Measurements from ENCODE around the gene ERVW-1. TPM values are rescaled to one million over a fixed set of nuclear protein-coding genes. Genes with fewer than 3 reads are reported as not detected.
A peak's percentile ranks its signal among the peaks of the same experiment; 100 is the strongest.
"Not testable (repeated sequence)": the region's sequence is repeated elsewhere in the genome, so short reads cannot be mapped to it uniquely, and the experiment has no call there.

ERVW-1 gene
- not detected in 2 replicates for total RNA-seq (2014; rRNA removed; shearing (Covaris generic))
- polyA plus RNA-seq (2015; cell fraction: cytosol; rRNA removed) = not detected in 2 replicates
- polyA plus RNA-seq (2015; cell fraction: nucleus; rRNA removed) = not detected in 2 replicates

DNA sequence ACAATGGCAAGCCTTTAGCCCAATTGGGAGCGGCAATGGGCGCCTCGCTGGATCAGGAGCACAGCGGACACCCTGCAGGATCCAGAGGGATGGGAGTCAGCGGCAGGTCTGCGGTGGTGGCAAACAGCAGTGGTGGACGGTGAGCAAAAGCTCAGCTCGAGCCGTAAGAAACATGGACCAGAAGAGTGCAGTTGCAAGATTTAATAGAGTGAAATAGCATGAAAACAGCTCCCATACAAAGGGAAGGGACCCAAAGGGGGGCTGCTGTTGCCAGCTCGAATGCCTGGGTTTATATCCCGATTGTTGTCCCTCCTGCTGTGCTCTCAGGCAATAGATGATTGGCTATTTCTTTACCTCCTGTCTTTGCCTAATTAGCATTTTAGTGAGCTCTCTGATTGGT lies at the start of gene ERVW-1:
ERVW-1 (minus strand) TSS at position 266 of the 400 bp plus-strand sequence. CDS start 7,565 bp downstream, outside the sequence.
- not testable (repeated sequence) for DNase-seq (ENCODE audit: low read depth)

- no peak for DNase-seq (ENCODE audit: low read depth)
These were observed 45.4 kb upstream of the ERVW-1 start for GRCh38 chr7:92523110-92523509.

DNA sequence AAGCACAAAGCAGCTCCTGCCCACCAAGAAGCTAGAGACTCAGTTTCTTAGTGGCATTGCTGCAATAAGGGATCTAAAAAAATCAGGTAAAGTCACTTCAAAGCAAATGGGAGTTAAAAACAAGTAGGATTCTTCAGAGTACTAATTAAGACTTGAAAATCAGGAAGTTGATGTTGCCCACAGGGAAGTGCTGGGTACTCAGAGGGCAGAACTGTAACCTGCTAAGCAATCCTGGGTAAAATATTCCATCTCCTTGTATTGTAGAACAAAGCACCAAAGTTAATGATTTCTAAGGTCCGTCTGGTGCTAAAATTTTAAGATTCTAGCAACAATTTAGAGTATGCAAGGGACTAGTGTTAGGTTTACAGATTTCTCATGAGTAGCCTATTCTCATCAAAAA lies 42.3 kb upstream of the ERVW-1 start:
- no peak for DNase-seq (ENCODE audit: low read depth)

DNA sequence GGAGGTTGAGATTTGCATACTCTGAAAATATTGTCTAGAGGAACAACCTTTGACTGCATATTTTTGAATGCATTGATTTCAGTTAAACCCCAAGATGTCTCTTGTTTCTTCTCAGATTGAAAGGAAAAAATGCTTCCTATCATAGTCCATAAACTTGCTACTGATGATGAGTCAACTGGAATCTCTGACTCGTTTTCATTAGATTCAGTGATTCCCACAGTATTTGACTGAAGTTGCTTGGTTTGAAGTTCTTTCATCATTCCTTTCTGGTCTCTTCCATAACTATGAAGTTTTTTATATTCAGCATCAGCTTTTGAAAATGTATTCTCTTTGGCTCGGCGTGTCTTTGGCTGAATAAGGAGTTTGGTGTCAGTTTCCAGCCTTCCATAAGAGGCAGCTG lies 39.9 kb upstream of the ERVW-1 start:
- DNase-seq (ENCODE audit: low read depth) = peak; percentile 26

GRCh38 chr7:92513167-92513902 lies 35.6 kb upstream of the ERVW-1 start:
- no peak for DNase-seq (ENCODE audit: low read depth)

DNA sequence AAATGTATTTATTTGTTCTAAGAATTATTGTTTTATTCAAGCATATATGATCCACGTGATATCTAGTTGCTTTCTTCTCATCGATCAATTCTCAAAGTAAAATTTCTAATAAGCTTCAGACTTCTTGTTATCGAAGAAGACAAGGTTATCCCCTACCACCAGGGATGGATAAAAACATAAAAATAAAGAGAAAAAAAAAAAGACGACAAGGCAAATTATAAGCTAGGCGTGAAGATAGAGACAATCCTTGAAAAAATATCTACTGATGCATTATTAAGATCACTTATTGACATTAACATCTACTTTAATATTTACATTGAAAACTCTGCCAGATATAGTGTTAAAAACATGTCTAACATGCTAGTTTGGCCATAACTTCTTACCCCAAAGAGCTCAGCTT lies 31.2 kb upstream of the ERVW-1 start:
- DNase-seq (ENCODE audit: low read depth) = no peak

DNA sequence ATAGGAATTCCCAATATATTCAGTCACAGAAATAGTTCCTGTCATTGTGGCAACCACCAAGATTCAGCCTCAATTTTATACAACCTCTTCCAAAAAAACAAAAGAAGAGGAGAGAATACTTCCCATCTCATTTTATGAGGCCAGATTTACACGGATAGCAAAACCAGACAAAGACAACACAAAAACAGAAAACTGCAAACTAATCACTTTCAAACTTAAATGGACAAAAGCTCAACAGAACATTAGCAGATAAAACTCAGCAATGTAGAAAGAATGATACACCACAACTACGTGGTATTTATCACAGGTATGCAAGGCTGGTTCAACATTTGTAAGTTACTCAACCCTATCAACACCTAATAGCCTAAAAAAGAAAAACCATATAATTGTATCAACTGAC lies 28.6 kb upstream of the ERVW-1 start:
- DNase-seq (ENCODE audit: low read depth) = no peak

GRCh38 chr7:92504563-92504962 lies 26.8 kb upstream of the ERVW-1 start:
- no peak for DNase-seq (ENCODE audit: low read depth)

- no peak for DNase-seq (ENCODE audit: low read depth)
These were observed 26.0 kb upstream of the ERVW-1 start for GRCh38 chr7:92503767-92504166.

GRCh38 chr7:92498557-92498956 lies 20.8 kb upstream of the ERVW-1 start:
- no peak for DNase-seq (ENCODE audit: low read depth)

DNA sequence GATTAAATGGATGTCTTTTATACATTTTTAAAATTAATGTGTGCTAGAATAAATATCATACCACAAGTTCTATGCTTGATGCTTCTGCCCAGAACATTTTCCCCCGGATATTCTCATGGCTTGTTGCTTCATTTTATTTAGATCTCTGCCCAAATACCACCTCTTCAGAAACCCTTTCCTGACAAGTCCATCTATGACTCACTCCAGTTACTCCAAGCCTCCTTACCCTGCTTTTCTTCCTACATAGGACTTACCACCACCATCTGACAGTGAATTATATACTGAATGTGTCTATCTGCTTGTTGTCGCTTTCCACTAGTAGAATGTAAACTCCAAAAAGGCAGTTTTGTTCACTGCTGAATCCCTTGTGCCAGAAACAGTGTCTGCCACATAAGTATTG lies 19.1 kb upstream of the ERVW-1 start:
- peak; percentile 49 for DNase-seq (ENCODE audit: low read depth)

GRCh38 chr7:92489634-92490033 lies 11.9 kb upstream of the ERVW-1 start:
- DNase-seq (ENCODE audit: low read depth) = no peak

DNA sequence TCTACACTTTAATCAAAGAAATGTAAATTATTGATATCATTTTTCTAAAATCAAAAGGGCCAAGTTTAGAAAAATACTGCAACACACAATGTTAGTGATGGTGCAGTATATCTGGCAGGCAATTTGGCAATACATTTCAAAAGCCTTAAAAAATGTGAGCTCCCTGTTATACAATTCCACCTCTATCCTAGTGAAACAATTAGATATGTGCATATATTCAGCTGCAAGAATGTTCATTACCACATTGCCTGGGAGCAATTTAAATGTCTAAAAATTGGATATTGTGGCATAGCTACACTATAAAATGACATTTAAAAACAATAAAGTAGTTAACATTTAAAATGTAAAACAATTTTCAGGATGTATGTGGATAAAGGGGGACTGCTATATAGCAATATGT lies 10.1 kb upstream of the ERVW-1 start:
- no peak for DNase-seq (ENCODE audit: low read depth)

DNA sequence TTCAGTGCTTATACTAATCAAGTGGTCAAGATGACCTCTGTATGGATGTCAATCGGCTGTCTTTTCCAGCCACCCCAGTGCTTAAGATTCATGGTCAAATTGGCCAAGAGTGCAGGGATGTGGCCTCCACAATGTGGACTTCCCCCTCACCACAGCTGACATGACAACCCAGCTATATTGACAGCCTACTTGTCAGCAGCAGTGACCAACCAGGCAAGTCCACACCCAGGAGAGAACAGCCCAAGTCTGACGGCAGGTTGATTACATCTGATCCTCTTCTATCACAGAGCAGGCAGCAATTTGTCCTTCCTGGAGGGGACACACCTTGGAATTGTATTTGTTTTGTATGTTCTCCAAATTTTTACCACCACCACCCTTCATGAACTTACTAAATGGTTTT lies 8.2 kb upstream of the ERVW-1 start:
- no peak for DNase-seq (ENCODE audit: low read depth)

DNA sequence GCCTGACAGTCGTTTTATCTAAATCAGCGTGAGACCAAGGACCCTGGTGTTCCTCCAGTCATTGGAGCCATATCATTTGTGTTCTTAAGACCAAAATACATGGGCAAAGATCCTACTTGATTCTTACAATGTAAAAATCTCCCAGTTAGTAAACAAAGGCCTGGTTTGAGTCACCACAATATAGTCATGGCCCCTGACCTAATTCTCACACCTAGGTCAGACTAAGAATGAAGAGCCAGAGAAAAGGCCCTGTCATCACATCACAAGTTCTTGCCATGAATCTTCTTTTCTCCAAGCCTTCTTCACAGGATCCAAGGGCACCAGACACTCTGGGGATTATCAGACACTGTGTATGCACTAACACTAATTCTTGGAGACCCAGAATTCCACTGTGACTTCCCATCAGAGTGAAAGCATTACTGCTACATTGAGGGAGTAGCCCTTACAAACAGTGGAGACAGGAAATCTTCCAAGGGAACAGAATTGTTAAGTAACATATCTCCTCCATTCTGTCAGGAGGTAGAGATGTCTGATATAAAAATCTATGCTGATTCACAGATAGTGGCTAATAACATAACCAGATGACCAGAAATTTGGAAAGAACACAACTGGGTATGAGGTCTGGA lies 7.6 kb upstream of the ERVW-1 start:
- DNase-seq (ENCODE audit: low read depth) = no peak

- DNase-seq (ENCODE audit: low read depth) = not testable (repeated sequence)
These were observed 6.5 kb upstream of the ERVW-1 start for GRCh38 chr7:92484226-92484625.

DNA sequence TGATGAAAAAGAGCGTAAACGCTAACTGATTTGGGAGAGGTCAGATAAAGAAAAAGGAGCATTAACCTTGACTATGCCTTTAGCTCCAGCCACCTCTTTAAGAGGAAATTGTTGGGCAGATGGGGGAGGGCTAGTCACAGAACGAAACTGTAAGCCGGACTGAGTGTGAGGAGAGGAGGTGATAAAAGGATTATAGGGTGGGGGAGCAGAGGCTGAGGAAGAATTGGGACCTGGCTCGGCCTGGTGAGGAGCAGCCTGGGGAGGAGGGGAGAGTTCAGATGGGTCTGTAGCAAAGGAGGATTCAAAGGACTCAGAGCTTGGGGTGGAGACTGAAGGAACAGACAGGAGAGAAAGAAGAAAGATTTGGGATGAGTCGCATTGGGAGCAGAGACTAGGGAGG lies 5.9 kb upstream of the ERVW-1 start:
- DNase-seq (ENCODE audit: low read depth) = not testable (repeated sequence)

GRCh38 chr7:92479146-92479545 lies 1.4 kb upstream of the ERVW-1 start:
- not testable (repeated sequence) for DNase-seq (ENCODE audit: low read depth)

GRCh38 chr7:92478711-92479110 lies 965 bp upstream of the ERVW-1 start:
- DNase-seq (ENCODE audit: low read depth) = no peak

DNA sequence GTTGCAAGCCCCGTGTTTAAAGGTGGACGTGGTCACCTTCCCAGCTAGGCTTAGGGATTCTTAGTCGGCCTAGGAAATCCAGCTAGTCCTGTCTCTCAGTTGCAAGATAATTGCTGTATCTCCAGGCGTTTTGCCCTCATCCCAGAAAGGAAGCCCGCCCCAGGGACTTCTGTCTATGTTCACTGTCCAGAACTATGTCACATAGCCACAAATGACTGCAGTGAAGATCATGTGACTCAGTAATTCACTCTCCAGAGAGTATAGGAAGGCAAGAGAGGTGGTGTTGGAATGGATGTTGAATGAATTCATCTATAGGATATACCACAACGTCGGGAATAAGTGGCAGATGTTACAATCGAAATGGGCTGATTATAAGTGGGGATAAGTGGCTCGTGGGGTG lies 349 bp upstream of the ERVW-1 start:
- no peak for DNase-seq (ENCODE audit: low read depth)

DNA sequence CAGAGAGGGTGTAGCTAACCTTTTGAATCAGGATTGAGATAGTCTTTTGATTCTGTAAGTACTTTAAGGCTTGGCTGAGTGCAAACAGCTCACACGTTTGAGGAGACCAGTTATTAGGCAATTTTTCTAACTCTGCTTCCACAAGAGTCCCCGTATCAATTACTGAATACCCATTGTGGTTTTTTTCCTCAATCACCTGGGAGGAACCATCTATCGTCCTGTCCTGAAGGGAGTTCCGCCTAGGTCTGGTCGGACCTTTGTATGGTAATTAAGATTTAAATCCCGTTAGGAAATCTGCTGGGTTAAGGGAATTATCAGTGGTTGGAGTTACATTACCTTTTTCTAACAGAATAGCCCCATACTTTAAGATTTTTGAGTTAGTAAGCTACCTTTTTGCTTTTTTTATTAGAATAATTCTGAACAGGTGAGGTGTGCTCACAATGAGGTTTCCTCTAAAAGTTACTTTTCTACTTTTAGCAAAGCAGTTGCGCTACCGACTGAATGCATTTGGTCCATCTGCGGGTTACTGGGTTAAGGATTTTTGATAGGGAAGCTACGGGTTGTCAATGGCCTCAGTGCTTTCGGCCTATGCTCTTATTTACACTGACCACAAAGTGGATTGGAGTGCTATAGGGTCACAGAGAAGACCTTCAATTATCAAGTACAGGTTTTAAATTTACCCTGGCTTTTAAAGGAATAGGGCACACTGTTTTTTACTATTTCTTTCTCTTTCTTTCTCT lies 1.7 kb downstream of the ERVW-1 start:
- not testable (repeated sequence) for DNase-seq (ENCODE audit: low read depth)

- not testable (repeated sequence) for DNase-seq (ENCODE audit: low read depth)
These were observed 2.4 kb downstream of the ERVW-1 start for GRCh38 chr7:92475261-92475770.

Measured in HT1080 (cell line).